Activated CD8-positive, alpha-beta memory T cell treated with anti-CD3 and anti-CD28 coated beads, Interleukin-2, amount 50 U/mL, for 24 hours (primary cell): ENCODE measurements around the gene RELT.

Source experiments
- DNase-seq: peaks from one replicate; pipeline ENCODE4 v3.0.0-alpha.2; 2020; ENCODE audit errors: extremely low read depth

RELT gene

DNA sequence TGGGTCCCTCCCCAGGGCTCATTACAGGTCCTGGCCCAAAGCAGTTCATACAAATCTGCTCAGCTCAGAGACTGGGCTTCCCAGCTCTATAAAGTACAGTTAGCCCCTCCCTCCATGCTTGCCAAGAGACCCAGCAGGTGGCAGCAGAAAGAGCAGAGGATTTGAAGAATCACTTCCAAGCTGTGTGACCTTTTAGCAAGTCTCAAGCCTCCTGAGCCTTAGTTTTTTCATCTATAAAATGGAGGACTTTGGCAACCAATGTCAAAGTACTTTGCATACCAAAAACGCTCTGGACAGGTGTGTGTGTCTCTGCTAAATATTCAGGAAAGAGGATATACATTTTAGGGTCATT, 26.6 kb downstream of the RELT start:
- DNase-seq, result no peak

DNA sequence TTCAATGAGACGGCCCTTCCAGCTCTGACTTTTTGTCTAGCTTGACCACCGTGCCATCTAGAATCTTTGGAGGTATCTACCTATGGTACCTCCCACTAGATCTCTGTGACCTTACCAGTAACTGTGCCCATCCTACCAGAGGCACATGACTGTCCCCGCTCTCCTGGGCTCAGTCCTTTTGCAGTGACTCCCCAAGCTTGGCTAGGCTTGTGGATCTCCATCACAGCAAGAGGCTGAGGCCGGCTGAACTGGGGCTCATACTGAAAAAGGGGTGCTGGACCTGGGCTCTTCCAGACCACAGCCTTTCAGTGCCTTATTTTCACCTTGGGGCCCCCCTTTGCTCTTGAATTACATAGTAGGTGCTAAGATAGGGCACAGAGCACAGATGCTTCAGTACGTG, 27.3 kb downstream of the RELT start:
- DNase-seq, result no peak

DNA sequence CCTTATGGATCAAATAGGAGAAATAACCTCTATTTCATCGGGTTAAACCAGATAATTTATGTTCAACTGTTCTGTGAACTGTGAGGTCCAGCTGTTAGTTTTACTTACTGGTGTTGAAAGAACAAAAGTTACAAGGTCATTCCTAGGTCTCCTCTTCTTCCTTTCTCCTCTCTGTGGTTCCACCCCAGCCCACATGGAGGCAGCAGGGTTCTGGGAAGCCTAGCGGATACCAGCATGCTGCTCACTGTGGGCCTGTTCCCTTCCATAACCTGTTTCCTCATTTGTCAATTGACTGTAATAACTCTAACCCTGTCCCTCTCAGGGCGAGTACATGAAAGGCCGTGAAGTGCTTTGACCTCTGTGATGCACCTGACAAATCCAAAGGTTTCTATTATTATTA, 27.8 kb downstream of the RELT start:
- no peak for DNase-seq

DNA sequence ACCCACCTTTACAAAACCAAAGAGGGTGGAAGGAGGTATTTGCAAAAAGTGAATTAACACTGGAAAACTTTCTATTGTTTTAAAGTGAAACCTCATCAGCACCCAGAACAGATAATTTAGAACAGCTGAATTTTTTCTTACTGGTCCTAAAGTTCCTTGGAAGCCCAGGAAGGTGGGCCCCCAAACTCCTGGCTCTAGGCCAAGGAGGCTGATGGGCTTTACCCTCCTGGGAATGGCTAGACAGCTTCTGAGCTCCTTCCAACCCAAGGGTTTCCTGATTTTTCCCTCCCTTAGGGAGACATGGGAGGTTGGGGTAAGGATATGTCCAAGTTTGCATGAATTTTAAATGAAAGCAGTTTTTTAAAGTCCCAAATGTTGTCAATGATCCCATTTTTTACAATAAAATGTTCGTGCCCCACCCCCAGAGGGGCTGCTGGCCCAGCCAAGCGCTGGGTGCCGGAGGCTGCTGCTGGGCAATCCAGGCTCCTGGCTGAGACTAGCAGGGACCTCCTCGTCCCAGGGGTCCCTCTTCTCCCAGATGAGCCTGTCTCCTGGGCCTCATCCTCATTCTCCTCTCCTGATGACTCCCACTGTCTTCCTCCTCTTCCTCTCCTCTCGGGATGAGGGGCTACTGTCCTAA, 28.4 kb downstream of the RELT start:
- DNase-seq, result no peak

DNA sequence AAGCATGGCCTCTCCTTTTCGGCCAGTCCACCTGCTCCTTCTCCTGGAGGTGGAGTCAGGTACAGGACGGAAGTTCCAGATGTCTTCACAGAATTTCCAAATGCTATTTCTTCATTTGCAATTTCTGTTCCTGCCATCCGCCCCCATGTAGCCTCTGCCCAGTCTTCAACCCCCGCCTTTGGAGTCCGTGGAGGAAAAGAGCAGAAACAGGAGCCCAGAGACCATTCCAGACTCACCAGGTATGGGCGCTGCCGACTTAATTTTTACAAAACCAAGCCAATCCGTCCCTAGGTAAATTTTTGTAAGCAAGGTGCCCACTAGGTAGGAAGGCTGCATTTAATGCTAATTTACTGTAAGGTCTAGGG, 28.9 kb downstream of the RELT start:
- no peak for DNase-seq

DNA sequence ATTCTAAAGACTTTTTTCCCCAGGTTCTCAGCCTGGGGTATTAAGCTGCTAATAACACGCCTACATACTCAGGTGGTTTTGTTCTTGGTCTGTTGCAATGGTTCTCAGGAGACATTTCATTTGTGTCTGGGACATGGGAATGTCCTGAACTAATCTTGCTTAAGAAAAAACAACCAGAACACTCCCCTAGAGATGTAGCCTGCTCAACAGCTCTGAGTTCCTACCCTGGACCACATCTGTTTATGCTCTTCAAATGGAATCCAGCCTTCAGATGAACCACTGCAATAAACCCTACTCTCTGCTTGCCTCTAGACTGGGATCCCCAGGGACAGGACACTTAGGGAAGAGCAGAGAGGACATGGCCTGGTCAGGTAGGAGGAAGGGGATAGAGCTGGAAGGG, 29.9 kb downstream of the RELT start:
- no peak for DNase-seq

DNA sequence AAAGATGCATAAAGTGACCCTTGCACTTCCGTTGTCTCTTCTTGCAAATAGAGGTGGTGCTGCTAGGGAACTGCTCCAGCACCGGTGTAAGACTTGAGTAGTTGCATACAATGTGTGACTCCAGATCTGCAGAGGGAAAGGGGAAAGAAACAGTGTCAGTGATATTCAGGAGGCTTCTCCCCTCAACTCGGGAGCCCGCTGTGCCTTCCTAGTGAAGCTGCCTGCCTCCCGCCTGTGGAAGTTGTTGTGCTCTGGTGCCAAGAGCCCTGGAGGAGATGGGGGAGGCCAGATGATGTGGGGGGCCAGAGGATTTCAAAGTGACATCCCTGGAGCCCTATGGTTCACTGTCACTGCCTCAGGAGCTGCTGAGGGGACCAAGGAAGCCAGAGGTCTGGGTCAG, 30.4 kb downstream of the RELT start:
- no peak for DNase-seq

DNA sequence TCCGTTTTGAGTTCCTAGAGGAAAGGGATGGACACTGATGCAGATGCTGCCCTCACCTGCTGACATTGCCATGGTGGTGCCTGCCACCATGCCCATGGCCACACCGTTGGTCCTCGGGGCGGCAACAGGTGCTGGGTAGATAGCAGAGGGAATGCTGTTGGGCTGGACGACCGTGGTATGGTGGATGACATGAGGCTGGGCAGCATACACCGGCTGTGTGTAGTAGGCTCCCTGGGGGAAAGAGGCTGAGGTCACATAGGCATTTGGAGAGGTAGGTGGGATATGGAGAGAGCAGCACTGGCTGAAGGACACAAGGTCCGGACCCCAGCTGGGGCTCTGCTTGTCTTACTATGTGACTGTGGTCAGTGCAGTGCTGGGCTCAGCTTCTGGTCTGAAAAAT, 33.2 kb downstream of the RELT start:
- DNase-seq, result no peak

DNA sequence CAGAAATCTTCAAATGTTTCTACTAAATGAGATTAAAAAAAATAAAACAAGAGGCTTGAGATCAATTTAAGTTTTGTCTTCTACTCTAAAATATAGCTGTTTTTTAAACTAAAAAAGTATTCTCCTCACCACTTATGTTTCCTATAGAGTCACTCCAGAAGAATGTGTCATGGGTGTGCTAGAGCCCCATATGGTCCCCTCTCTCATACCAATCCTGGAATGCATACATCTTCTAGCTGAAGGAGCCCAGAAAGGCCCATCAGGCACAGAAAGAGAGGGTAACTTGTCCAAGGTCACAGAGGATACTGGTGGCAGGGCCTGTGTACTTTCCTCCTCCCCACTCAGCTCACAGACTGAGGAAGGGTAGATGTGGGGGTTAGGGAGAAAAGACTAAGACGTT, 34.4 kb downstream of the RELT start:
- no peak for DNase-seq

DNA sequence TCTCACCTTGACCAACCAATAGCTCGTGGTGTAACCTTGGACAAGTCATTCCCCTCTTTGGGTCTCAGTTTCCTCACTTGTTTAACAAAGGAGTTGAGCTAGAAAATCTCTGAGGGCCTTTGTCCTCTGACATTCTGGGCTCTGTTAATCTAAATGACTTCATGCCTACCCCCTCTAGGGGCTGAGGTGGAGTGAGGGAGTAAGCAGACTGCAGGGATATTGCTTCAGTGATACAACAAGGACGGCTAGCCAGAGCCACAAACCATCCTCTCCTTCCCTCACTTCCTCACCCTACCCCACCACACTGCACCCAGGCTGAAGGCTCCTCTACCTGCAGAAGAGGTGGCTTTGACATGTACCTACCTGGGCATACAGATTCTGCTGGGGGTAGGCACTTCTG, 34.8 kb downstream of the RELT start:
- DNase-seq, result no peak

DNA sequence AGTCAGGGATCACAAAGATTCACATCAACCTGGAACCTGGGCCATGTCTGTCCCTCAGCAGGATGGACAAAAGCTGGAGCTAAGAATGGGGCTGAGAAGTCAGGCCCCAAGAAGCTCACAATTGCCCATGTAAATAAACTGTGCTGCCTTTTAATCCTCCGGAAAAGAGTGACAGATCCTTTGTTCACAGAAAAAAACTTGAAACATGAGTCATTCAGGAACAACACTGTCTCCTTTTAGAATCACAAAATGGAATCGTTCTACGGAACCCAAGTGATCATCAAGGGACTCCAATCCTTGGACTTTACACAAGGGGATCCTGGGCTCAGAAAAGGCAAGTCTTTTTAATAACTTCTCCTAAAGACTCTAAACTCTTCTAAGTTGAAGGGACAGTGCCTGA, 36.1 kb downstream of the RELT start:
- DNase-seq, result no peak

DNA sequence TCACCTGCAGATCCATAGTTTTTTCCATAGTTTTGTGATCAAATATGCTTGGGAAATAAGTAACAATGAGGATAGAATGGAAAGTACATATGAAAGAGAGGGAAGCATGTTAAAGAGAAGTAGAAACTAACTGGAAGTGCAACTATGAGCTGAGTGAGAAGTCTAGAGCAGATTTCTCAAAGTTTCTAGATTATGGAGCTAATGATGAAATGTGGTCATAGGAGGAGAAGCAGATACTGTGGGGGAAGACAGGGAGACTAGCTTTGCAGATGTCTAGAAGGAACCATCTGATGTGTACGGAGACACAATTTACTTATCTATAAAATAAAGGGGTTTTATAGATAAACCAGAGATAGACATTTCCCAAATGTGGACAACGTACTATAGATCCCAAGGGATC, 37.1 kb downstream of the RELT start:
- no peak for DNase-seq

DNA sequence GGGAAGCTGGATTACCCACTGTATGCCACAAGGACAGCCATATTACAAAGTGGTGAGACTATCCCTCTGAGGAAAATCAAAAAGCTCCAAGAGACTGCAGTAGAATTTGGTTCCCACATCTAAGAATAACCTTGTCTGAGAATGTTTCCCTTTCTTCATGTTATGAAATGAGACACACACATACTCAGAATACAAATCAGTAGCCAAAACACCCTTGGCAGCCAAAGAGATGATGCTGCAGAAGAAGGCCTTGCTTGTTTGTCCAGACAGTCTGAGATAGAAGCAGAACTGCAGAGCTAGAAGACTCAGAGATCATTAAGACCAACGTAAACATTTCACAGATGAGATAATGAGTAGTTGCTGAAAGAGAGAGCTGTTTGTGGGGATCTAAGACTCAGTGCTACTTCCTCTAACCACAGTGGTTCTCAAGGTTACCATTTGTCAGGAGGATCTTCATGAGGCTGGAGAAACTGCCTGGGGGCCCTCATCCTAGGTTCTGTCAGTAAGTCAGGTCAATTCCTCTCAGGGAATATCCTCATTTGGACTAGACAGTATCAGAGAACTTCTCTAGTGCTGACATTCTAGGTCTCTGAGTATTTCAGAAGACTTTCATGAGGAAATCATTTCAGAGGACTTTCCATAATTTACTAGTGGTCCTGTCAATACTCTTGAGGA, 38.9 kb downstream of the RELT start:
- DNase-seq, result no peak

DNA sequence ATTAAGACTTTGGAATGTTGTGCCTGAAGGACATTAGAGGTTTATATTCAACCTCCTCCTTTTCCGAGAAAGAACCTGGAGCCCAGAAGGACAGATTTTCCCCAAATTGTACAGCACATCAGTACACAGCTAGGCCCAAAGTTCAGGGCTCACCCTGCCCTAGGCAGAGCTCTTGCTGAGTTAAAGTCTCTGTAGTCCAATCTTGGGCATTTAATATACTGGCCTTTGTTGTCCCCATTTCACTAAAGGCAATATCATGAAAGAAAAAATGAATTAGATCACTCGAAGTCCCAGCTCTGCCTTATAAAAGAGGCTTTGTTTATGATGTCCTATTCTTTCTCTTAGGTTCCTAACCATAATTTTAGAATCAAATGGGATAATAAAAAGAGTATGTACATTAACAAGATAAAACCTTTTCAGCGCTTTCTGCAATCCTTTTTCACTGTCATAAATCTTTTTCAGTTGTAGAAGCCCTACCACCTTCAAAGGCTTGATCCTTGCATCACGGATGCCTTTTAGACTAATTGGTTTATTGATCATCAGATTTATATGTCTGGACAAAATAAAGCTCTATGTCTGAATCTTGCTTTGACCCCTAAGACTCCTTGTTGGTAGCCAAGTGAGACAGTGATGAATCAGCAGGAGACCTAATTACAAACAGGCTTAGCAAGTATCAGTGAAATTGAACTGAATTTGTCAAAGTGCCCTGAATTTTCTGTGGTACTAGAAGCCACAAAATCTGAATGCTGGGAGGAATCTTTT, 39.8 kb downstream of the RELT start:
- DNase-seq, result no peak

DNA sequence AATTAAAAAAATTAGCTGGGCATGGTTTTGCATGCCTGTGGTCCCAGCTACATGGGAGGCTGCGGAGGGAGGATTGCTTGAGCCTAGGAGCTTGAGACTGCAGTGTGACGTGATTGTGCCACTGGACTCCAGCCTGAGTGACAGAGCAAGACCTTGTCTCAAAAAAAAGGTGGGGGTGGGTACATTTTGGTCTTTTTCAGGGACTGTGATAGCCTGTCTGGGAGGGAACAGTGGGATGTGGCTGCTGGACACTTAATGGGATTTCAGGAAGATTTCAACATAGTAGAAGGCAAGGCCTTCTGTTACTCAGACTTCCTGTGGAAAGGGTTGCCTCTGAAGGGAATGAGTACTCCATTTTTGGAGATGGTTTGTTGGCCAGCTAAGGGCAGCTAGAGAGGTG, 40.6 kb downstream of the RELT start:
- DNase-seq, result no peak

DNA sequence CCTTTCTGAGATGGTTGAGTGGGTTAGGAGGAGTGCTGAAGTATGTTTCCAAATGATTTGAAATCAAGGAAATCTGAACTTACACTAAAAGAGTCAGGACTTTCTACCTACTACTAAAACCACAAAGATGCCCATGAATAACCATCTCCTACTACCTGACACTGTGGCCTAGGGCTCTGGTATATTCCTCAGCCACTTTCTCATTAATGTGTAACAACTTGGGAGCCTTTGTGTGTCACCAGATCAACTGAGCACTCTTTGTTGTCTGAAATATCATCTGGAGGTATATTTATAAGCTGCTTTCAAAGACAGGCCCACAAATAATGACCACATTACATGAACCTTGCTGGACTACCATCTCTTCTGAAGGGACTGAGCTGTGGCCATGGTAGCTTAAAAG, 43.9 kb downstream of the RELT start:
- DNase-seq, result no peak

DNA sequence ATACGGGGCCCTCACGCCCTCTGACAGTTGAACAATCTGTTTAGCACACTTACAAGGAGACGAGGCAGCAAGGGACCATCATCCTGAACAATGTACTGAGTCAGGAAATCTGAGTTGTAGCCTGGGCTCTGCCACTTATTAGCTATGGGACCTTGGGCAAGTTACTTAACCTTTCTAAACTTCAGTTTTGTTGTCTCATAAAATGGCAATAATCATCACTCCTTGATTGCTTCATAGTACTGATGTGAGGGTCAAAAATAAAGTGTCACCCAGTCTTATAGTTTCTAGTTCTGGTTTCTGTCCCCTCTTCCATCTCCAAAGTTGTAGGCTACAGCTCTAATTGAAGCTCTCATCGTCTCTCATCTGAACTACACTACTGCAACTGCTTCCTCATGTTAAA, 46.7 kb downstream of the RELT start:
- no peak for DNase-seq

DNA sequence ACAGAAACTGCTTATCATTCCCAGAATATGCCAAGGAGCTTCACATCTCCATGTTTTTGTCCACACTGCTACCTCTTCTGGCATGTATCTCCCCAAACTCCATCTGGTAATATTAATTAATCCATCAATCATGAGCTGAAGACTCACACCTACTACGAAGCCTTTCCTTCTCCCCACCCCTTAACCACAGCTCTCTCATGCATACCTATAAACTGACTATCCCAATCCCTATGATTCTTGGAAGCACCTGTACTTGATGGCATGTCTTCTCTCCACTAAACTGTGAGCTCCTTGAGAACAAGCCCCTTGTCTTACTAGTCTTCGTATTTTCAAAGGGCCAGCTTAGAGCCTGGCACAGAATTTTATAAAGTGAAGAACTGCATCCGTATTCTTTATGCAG, 47.3 kb downstream of the RELT start:
- DNase-seq, result no peak

DNA sequence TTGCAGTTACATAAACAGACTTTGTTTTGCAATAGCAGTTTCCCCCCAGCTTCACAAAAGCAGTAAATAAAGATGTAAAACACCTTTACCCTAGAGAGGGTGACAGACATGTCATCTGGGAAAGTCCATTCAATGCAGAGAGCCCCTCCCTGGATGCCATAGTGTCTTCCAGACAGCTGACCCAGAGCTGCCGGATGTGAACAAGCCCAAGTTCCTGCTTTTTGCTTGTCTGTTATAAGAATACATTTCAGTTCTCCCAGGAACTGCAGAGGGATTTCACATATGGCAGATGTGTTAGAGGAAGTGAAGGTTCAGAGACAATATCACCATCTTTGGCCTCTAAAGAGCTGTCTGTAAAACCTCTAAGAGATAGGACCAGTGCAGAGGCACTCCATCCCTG, 48.9 kb downstream of the RELT start:
- DNase-seq, result no peak

DNA sequence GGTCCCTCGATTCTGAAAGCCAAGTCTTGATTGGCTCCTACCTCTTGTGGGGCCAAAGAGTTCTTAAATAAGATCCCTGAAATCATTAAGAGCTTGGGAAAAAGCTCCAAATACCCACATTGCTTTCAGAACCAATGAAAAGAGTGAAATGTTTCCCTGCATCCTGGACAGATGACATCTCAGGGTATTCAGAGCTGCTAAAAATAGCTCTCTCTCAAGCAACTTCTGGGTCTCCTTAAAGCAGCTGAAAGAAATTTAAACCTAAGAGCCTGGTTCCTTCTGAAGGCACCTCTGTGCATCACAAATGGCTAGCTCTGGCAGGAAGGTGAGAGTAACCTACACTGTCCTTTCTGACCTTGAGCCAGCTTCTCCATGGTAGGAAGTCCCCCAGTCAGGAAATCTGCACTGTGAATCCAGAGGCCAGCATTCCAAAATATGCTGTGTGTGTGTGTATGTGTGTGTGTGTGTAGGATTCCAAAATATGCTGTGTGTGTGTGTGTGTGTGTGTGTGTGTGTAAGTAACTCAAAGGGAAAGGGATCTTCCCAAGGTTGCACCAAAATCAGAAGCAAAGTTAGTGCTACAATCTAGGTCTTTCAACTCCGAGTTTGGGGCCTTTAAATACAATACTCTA, 50.1 kb downstream of the RELT start:
- DNase-seq, result no peak

DNA sequence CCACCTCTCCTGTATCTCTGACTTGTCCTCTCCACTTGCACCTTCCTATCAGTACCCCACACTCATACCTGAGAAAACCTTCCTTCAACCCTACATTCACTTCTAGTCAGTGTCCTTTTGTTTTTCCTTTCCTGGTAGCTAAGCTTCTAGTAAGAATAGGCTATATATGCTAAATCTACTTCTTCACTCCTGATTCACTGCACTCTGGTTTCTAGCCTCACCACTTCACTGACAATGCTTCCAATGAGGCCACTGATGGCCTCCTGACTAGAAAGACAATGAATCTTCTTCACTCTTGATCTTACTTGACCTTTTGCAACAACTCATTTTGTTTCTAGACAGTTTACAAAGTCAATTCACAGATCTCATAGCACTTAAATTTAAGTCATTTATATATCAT, 52.0 kb downstream of the RELT start:
- DNase-seq, result no peak

DNA sequence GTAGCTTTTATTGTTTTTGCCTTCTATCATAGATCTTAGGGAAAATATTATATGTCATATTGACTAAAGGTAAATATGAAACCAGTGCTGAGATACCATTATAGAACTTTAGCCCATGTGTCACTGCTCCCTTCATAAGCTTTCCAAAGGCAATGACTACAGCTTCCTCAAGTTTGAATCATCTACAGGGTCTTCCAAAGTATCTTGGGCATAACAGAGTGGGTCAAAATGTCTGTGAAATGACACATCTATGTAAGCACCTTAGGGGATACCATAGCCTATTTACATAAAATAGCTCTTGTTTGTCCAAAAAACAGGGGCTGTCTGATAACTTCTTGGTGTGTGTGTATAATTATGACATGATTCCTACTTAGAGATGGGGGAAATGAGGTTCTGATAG, 52.5 kb downstream of the RELT start:
- DNase-seq, result no peak

DNA sequence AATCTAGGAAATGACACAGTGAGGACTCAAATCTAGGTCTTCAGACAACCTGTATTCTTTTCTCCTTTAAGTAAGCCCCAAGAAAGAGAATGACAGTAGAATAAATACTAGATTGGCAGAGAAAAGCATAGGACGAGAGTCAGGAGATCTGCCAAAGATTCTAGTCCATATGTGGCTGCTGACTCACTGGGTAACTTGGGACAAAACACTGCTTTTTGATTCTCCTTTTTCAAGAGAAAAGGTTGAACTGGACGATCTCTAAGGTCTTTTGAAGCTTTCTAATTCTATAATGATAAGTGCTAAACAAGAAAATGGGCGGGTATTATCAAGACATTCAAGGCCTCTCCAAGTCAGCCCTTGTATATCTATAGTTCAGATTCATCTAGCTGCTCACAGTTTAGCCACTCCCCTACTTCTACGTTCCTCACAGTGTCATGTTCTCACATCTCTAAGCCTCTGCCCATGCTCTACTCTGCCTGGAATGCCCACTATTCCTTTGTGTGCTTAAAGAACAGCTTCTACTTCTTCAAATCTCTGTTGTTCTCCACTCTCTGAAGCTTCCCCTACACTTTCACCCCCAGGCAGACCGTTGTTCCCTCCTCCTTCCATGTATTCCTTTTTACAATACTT, 53.0 kb downstream of the RELT start:
- DNase-seq, result no peak
